ENCODE data around the gene CABP5.

The CABP5 gene

DNA sequence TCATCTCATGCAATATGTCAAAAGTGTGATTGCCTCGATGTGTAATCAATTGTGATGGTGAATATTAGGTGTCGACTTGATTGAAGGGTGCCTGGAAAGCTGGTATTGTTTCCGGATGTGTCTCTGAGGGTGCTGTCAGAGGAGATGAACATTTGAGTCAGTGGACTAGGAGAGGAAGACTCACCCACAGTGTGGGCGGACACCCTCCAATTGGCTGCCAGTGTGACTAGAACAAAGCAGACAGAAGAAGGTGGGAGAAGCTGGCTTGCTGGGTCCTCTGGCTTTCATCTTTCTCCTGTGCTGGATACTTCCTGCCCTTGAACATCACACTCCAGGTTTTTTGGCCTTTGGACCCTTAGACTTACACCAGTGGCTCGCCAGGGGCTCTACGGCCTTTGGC is 15.5 kb upstream of the CABP5 start:
- ChIA-PET POLR2A (no interaction called here), CTCF (interaction anchor here (0.8 kb wide), 1 partner anchor 16 kb away, joined by 5 read pairs; no protein-coding TSS in a partner anchor)
- no peak overlapping the region for H3K4me3 ChIP-seq (ENCODE audit: low read depth, low read length)
- TF ChIP-seq CTCF (IDR thresholded peaks at IDR 0.05; ENCODE audit: insufficient read depth, low read length, missing control alignments) = no peak
- no peak for DNase-seq (ENCODE audit: low read depth, low spot score)

GRCh38 chr19:48053856-48054255 is 10.0 kb upstream of the CABP5 start:
- CTCF ChIA-PET = no interaction called here
- no peak overlapping the region for H3K4me3 ChIP-seq (ENCODE audit: low read depth, low read length)
- TF ChIP-seq CTCF (IDR thresholded peaks at IDR 0.05; ENCODE audit: insufficient read depth, low read length, missing control alignments) = no peak
- DNase-seq (ENCODE audit: low read depth, low spot score) = no peak
- POLR2A ChIA-PET = no interaction called here

DNA sequence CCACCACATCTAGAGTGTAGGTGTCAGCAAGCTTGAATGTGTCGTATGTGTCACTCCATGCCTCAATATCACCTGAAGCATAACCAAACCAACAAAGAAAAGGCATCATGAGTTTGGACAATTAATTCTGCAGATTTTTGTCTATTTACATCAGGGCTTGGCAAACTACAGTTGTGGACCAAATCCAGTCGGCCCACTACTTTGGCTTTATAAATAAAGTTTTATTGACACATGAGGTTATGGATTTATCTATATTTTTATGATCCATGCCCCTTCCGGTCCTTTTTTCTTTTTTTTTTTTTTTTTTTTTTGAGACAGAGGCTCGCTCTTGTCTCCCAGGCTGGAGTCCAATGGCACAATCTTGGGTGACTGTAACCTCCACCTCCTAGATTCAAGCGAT is 9.2 kb upstream of the CABP5 start:
- no peak overlapping the region for H3K4me3 ChIP-seq (ENCODE audit: low read depth, low read length)
- no peak for TF ChIP-seq CTCF (IDR thresholded peaks at IDR 0.05; ENCODE audit: insufficient read depth, low read length, missing control alignments)
- ChIA-PET CTCF (no interaction called here), POLR2A (no interaction called here)
- DNase-seq (ENCODE audit: low read depth, low spot score) = no peak

- ChIA-PET CTCF (no interaction called here), POLR2A (no interaction called here)
- DNase-seq (ENCODE audit: low read depth, low spot score) = no peak
- TF ChIP-seq CTCF (IDR thresholded peaks at IDR 0.05; ENCODE audit: insufficient read depth, low read length, missing control alignments) = no peak
- no peak overlapping the region for H3K4me3 ChIP-seq (ENCODE audit: low read depth, low read length)
Observed at GRCh38 chr19:48051335-48052033, 7.6 kb upstream of the CABP5 start.

DNA sequence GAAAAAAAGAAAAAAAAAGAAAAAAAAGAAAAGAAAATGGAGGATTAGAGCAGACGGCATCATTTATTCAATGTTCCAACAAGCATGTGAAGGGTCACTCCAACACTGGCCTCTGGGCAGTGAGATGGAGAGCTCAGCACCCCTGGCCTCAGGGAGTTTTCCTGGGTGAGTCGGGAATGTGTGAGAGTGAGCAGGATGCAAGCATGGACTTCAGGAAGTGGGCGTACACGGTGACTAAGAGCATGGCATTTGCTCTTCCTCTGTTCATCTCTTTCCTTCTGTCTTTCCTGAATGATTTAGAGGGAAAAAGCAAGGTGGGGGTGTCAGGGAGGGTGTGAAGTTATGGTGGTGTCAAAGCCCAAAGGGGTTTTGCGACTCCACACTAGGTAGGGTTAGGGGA is 682 bp upstream of the CABP5 start:
- ChIA-PET CTCF (no interaction called here), POLR2A (no interaction called here)
- H3K4me3 ChIP-seq (ENCODE audit: low read depth, low read length) = no peak overlapping the region
- TF ChIP-seq CTCF (IDR thresholded peaks at IDR 0.05; ENCODE audit: insufficient read depth, low read length, missing control alignments) = no peak
- DNase-seq (ENCODE audit: low read depth, low spot score) = no peak

DNA sequence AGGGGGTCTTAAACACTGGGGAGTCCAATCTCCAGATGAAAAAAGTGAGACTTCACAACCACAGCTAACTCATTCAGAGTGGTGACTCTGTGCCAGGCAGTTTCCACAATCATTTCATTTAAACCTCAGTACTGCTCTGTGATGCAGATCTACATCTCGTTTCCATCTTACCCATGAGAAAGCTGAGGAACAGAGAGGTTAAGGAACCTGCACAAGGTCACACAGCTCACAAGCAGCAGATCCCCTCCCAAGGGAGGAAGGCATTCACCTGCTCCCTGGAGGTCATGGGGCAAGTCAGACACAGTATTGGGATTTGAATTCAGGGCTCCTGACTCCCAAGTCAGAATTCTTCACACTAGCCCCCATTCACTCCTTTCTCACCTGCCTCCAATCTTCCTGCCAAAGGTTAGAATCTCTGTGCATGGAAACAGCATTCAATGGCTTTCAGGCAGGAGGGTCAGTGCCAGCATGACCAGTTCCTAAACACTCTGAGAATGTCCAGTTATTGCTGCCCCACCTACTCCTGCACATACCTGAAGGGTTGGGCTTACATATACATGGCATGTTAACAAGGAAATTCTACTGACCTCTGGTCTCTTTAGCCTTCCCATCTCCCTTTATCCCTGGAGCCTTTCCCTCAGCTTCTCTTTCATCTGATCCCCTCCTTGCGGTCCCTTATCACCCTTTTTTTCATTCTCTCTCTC is 1.9 kb downstream of the CABP5 start:
- no peak for TF ChIP-seq CTCF (IDR thresholded peaks at IDR 0.05; ENCODE audit: insufficient read depth, low read length, missing control alignments)
- no peak for DNase-seq (ENCODE audit: low read depth, low spot score)
- ChIA-PET POLR2A (no interaction called here), CTCF (no interaction called here)
- H3K4me3 ChIP-seq (ENCODE audit: low read depth, low read length) = no peak overlapping the region
